H1 (cell line): Measurements from ENCODE around the gene TIMM8B. TPM values are rescaled to one million over a fixed set of nuclear protein-coding genes. Genes with fewer than 3 reads are reported as not detected.

Experiments used
- CTCF ChIA-PET: fragments of 300-600 bp; sonication (Branson Sonifier 250); formaldehyde crosslinking; loops from one replicate; lab custom pipeline; 2021; ENCODE audit not compliant: partially characterized antibody; lab: Charles Lee
- POLR2A ChIA-PET: fragments of 300-600 bp; sonication (Branson Sonifier 250); formaldehyde crosslinking; loops from one replicate; lab custom pipeline; 2021; ENCODE audit warnings: inconsistent platforms; ENCODE audit not compliant: partially characterized antibody; lab: Charles Lee
- DNase-seq, 2 experiments: peaks; one replicate each; pipeline versions ENCODE4 v3.0.0 to v3.0.0-alpha.2; 2010 to 2022; ENCODE audit warnings: low spot score in 2 of 2, low read depth in 1 of 2, mixed read lengths in 1 of 2
- FAIRE-seq: peaks from 2 replicates; lab custom pipeline; 2011; peaks lifted over from hg19 to GRCh38; lab: Jason Lieb, UNC
- H2AFZ ChIP-seq: 2 replicates; pipeline ENCODE4 v1.8.1; 2012; ENCODE audit warnings: low read length, inconsistent platforms
- H2AK5ac ChIP-seq: 2 replicates; pipeline ENCODE4 v1.6.1; 2013; ENCODE audit warnings: low read depth, low read length
- H2BK120ac ChIP-seq: replicated peaks from 2 replicates; pipeline ENCODE3; 2013; ENCODE audit warnings: low read depth, low read length, inconsistent platforms
- H2BK12ac ChIP-seq: 2 replicates; pipeline ENCODE4 v1.6.1; 2013; ENCODE audit warnings: low read depth, low read length
- H2BK15ac ChIP-seq: 2 replicates; pipeline ENCODE4 v1.6.1; 2013; ENCODE audit warnings: low read length
- H2BK20ac ChIP-seq: 2 replicates; pipeline ENCODE4 v1.6.1; 2013; ENCODE audit warnings: low read length
- H2BK5ac ChIP-seq: 2 replicates; pipeline ENCODE4 v1.6.1; 2013; ENCODE audit warnings: low read depth, low read length
- H3K14ac ChIP-seq: 2 replicates; pipeline ENCODE4 v1.6.1; 2013; ENCODE audit warnings: inconsistent platforms; ENCODE audit not compliant: insufficient read length
- H3K18ac ChIP-seq: 2 replicates; pipeline ENCODE4 v1.6.1; 2013; ENCODE audit warnings: low read length; ENCODE audit errors: extremely low read depth
- H3K23ac ChIP-seq: 2 replicates; pipeline ENCODE4 v1.6.1; 2013; ENCODE audit warnings: inconsistent platforms; ENCODE audit not compliant: insufficient read length
- H3K23me2 ChIP-seq: 2 replicates; pipeline ENCODE4 v1.6.1; 2013; ENCODE audit warnings: low read depth, low read length
- H3K27ac ChIP-seq: 2 replicates; pipeline ENCODE4 v1.6.1; 2011; ENCODE audit warnings: low read depth, low read length, inconsistent platforms
- H3K27me3 ChIP-seq, 4 experiments: replicated peaks in 1 of 4; 1 replicate in 1 of 4; 2 replicates in 3 of 4; pipeline versions ENCODE4 v1.6.1 to v1.8.1; 2011 to 2013; ENCODE audit warnings: low read length in 3 of 4, mild to moderate bottlenecking in 3 of 4, inconsistent platforms in 2 of 4, mixed read lengths in 2 of 4, moderate library complexity in 1 of 4; ENCODE audit not compliant: control insufficient read depth in 3 of 4, insufficient read depth in 3 of 4; ENCODE audit errors: extremely low read depth in 1 of 4
- H3K36me3 ChIP-seq, 4 experiments: 2 replicates each; pipeline versions ENCODE4 v1.6.1 to v1.8.1; 2011 to 2013; ENCODE audit warnings: mild to moderate bottlenecking in 4 of 4, low read length in 3 of 4, moderate library complexity in 2 of 4, control low read depth in 1 of 4, inconsistent platforms in 1 of 4; ENCODE audit not compliant: insufficient read depth in 4 of 4, control insufficient read depth in 2 of 4
- H3K4ac ChIP-seq: replicated peaks from 2 replicates; pipeline ENCODE3; 2013; ENCODE audit warnings: low read length, low read depth, mixed read lengths, inconsistent platforms; ENCODE audit not compliant: insufficient read length
- H3K4me1 ChIP-seq, 4 experiments: replicated peaks in 1 of 4; 1 replicate in 1 of 4; 2 replicates in 3 of 4; pipeline versions ENCODE4 v1.6.1 to v1.8.1; 2011 to 2013; ENCODE audit warnings: low read length in 3 of 4, inconsistent platforms in 2 of 4, mixed read lengths in 1 of 4; ENCODE audit not compliant: insufficient read depth in 4 of 4, control insufficient read depth in 3 of 4
- H3K4me2 ChIP-seq, 2 experiments: 2 replicates each; pipeline versions ENCODE4 v1.6.1 to v1.8.1; 2011 to 2013; ENCODE audit warnings: low read depth in 2 of 2, low read length in 2 of 2, control low read depth in 1 of 2, inconsistent platforms in 1 of 2, mild to moderate bottlenecking in 1 of 2; ENCODE audit not compliant: insufficient read depth in 1 of 2
- H3K4me3 ChIP-seq, 4 experiments: fragments of 200-600, 300-600 bp in 1 of 4; sonication (generic), shearing (Covaris generic), sonication (Bioruptor Twin) in 1 of 4; 2 replicates each; pipeline versions ENCODE4 v1.5.1 to v1.8.1; 2011 to 2016; ENCODE audit warnings: low read length in 4 of 4, low read depth in 3 of 4, control low read depth in 2 of 4, inconsistent platforms in 2 of 4, mild to moderate bottlenecking in 2 of 4, mixed read lengths in 1 of 4, moderate library complexity in 1 of 4; ENCODE audit not compliant: insufficient read depth in 2 of 4; ENCODE audit errors: extremely low read depth in 1 of 4
- H3K56ac ChIP-seq: replicated peaks from 2 replicates; pipeline ENCODE3; 2013; ENCODE audit warnings: low read depth, mild to moderate bottlenecking, mixed read lengths, low read length, inconsistent platforms; ENCODE audit not compliant: insufficient read length
- H3K79me1 ChIP-seq: 2 replicates; pipeline ENCODE4 v1.6.1; 2013; ENCODE audit warnings: low read depth, low read length, control low read depth
- H3K79me2 ChIP-seq, 2 experiments: 2 replicates each; pipeline versions ENCODE4 v1.6.1 to v1.8.1; 2012 to 2013; ENCODE audit warnings: low read length in 2 of 2, mild to moderate bottlenecking in 2 of 2, inconsistent platforms in 1 of 2; ENCODE audit not compliant: insufficient read depth in 2 of 2, control insufficient read depth in 1 of 2
- H3K9ac ChIP-seq, 4 experiments: replicated peaks in 1 of 4; 1 replicate in 1 of 4; 2 replicates in 3 of 4; pipeline versions ENCODE4 v1.6.1 to v1.8.1; 2011 to 2013; ENCODE audit warnings: low read depth in 3 of 4, low read length in 3 of 4, control low read depth in 2 of 4, mild to moderate bottlenecking in 2 of 4, moderate library complexity in 2 of 4, inconsistent platforms in 1 of 4; ENCODE audit errors: extremely low read depth in 1 of 4
- H3K9me3 ChIP-seq, 2 experiments: 2 replicates each; pipeline versions ENCODE4 v1.6.1 to v1.8.1; 2012 to 2013; ENCODE audit warnings: mild to moderate bottlenecking in 2 of 2, moderate library complexity in 2 of 2, control low read depth in 1 of 2, inconsistent platforms in 1 of 2, low read depth in 1 of 2, low read length in 1 of 2, mixed read lengths in 1 of 2; ENCODE audit not compliant: insufficient read depth in 2 of 2
- H4K20me1 ChIP-seq, 2 experiments: replicated peaks in 1 of 2; 2 replicates each; pipeline versions ENCODE3 to v1.8.1; 2011 to 2013; ENCODE audit warnings: inconsistent platforms in 2 of 2, low read length in 2 of 2, mild to moderate bottlenecking in 1 of 2; ENCODE audit not compliant: insufficient read depth in 2 of 2, control insufficient read depth in 1 of 2
- H4K5ac ChIP-seq: 2 replicates; pipeline ENCODE4 v1.6.1; 2013; ENCODE audit warnings: low read length, low read depth, mixed read lengths, inconsistent platforms; ENCODE audit not compliant: insufficient read length
- H4K8ac ChIP-seq: 2 replicates; pipeline ENCODE4 v1.8.0; 2013; ENCODE audit warnings: mild to moderate bottlenecking, moderate library complexity, low read length, inconsistent platforms; ENCODE audit not compliant: insufficient read depth; ENCODE audit errors: extremely low read depth
- H4K91ac ChIP-seq: replicated peaks from 2 replicates; pipeline ENCODE3; 2013; ENCODE audit warnings: low read length, mixed read lengths, inconsistent platforms; ENCODE audit not compliant: insufficient read length
- CREB1 ChIP-seq: IDR thresholded peaks from 2 replicates; pipeline ENCODE4 v1.6.1; 2012; ENCODE audit warnings: inconsistent platforms
- POLR2AphosphoS5 ChIP-seq: IDR thresholded peaks from 2 replicates; pipeline ENCODE4 v1.6.1; 2011; ENCODE audit warnings: low read depth, low read length
- POU5F1 ChIP-seq: IDR thresholded peaks from 2 replicates; pipeline ENCODE4 v1.6.1; 2011; ENCODE audit warnings: low read depth, mild to moderate bottlenecking, low read length, moderate library complexity
- ZNF274 ChIP-seq: IDR thresholded peaks from 2 replicates; pipeline ENCODE4 v1.7.0; 2012; ENCODE audit warnings: low read length, borderline replicate concordance; ENCODE audit errors: extremely low read depth
- WGBS, 2 experiments: shearing (Covaris generic) in 1 of 2; methylation state at CpG; one replicate each; pipeline versions ENCODE4 v1.1.6 to v1.1.7; 2013 to 2015; ENCODE audit warnings: low lambda C conversion rate in 2 of 2, mixed read lengths in 2 of 2, inconsistent platforms in 1 of 2, low coverage in 1 of 2, missing lambda C conversion rate in 1 of 2; ENCODE audit not compliant: insufficient replicate concordance in 2 of 2, insufficient coverage in 1 of 2, insufficient read length in 1 of 2; ENCODE audit errors: extremely low coverage in 1 of 2, missing lambda C conversion rate in 1 of 2; 5-methylcytosine and 5-hydroxymethylcytosine counted together
- polyA plus RNA-seq, 7 experiments: library from polyadenylated mRNA; depleted of rRNA in 3 of 7; stranded (reverse) in 5 of 7; unstranded in 2 of 7; fragments of >200 nt in 5 of 7; fragments of 200-250 nt in 2 of 7; gene quantifications; 1 replicate in 5 of 7; 2 replicates in 1 of 7; 4 replicates in 1 of 7; pipeline versions ENCODE4 v1.2.1 to v1.2.3, GENCODE V29; 2011 to 2013; ENCODE audit warnings: missing spikeins in 2 of 7, mixed read lengths in 2 of 7
- total RNA-seq: library from RNA; stranded (reverse); fragmentation: NEBNext Ultra II Directional; extraction: Animal tissue kit (Norgen Biotek cat#: 25700); gene quantifications from 2 replicates; pipeline ENCODE4 v1.2.1, GENCODE V29; 2021
- TF ChIP-seq, protein P1 (sequence below), 3 experiments: IDR thresholded peaks; 1 replicate in 2 of 3; 2 replicates in 1 of 3; pipeline versions ENCODE4 v1.5.1 to v1.6.1; 2011; ENCODE audit warnings: low read length in 3 of 3, mild to moderate bottlenecking in 3 of 3, inconsistent platforms in 2 of 3, low read depth in 1 of 3, moderate library complexity in 1 of 3; ENCODE audit not compliant: insufficient read depth in 1 of 3; ENCODE audit errors: control extremely low read depth in 1 of 3

TIMM8B gene
- total and polyA plus RNA-seq, 2 of the 8 experiments (the other 6 are each of a cell fraction or from before 2014, with no cell fraction given) = 93.7 to 143 TPM

DNA sequence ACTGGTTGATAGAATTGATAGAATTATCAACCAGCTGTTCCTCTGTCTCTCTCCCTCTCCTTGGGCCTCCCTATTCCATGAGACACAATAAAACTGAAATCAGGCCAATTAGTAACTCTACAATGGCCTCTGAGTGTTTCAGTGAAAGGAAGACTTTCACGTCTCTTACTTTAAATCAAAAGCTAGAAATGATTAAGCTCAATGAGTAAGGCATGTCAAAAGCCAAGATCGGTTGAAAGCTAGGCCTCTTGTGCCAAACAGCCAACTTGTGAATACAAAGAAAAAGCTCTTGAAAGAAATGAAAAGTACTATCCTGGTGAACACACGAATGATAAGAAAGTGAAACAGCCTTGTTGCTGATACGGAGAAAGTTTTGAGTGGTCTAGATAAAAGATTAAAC lies 29.4 kb downstream of the TIMM8B start:
- Histone ChIP-seq H3K79me2 (no peaks in the 10 kb centered on the region), H4K20me1 (no peaks in the 10 kb centered on the region), H2AFZ (no peak overlapping the region), H3K4ac (no peak overlapping the region), H2BK12ac (no peak overlapping the region), H4K5ac (no peak overlapping the region), H3K4me1 (no peaks in the 10 kb centered on the region), H3K9me3 (no peaks in the 10 kb centered on the region), H4K91ac (no peak overlapping the region), H2BK20ac (no peak overlapping the region), H3K23me2 (no peaks in the 10 kb centered on the region), H2BK15ac (no peak overlapping the region), H3K23ac (no peak overlapping the region), H2BK5ac (no peak overlapping the region), H3K9ac (no peak overlapping the region), H2BK120ac (no peak overlapping the region), H4K8ac (no peak overlapping the region), H3K27me3 (no peaks in the 10 kb centered on the region), H3K4me2 (no peak overlapping the region), H3K18ac (no peak overlapping the region), H2AK5ac (no peak overlapping the region), H3K27ac (no peak overlapping the region), H3K79me1 (no peaks in the 10 kb centered on the region), H3K56ac (no peak overlapping the region), H3K36me3 (peaks cover 6 to 59% (median 33%) of the 10 kb centered on the region in 4 experiments), H3K4me3 (no peak overlapping the region), H3K14ac (no peak overlapping the region)
- ChIA-PET CTCF (no interaction called here), POLR2A (interaction anchor here (1.0 kb wide), 1 partner anchor 30 kb away, joined by 4 read pairs; the partner anchor contains the start of genes SDHD and TIMM8B)
- no peak for TF ChIP-seq POLR2AphosphoS5
- TF ChIP-seq ZNF274 = no peak
- TF ChIP-seq CREB1 = no peak
- no peak for TF ChIP-seq POU5F1
- TF ChIP-seq, protein P1, sequence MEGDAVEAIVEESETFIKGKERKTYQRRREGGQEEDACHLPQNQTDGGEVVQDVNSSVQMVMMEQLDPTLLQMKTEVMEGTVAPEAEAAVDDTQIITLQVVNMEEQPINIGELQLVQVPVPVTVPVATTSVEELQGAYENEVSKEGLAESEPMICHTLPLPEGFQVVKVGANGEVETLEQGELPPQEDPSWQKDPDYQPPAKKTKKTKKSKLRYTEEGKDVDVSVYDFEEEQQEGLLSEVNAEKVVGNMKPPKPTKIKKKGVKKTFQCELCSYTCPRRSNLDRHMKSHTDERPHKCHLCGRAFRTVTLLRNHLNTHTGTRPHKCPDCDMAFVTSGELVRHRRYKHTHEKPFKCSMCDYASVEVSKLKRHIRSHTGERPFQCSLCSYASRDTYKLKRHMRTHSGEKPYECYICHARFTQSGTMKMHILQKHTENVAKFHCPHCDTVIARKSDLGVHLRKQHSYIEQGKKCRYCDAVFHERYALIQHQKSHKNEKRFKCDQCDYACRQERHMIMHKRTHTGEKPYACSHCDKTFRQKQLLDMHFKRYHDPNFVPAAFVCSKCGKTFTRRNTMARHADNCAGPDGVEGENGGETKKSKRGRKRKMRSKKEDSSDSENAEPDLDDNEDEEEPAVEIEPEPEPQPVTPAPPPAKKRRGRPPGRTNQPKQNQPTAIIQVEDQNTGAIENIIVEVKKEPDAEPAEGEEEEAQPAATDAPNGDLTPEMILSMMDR (IDR thresholded peaks at IDR 0.05; ENCODE audit: control extremely low read depth in 1 of 3, insufficient read depth in 1 of 3, low read depth in 1 of 3, low read length in 3 of 3) = no peak
- DNase-seq (no peak), FAIRE-seq (no peak)
- 77% methylated on average over 4 of the region's 4 CpGs; no CpG with 5 or more reads in 1 of the 2 experiments for WGBS, 2 experiments
